Vagina (tissue), 2 donors: ENCODE results near the gene PCDHGB4.

Experiments used
- CTCF ChIP-seq, 3 experiments: fragments of 450-650 bp in 2 of 3; fragments of 200-600 bp in 1 of 3; sonication (generic) in 1 of 3; IDR thresholded peaks; one replicate each; pipeline ENCODE4 v1.5.1; 2017 to 2019; ENCODE audit warnings: antibody characterized with exemption in 3 of 3, mild to moderate bottlenecking in 2 of 3, moderate library complexity in 2 of 3
- POLR2AphosphoS5 ChIP-seq, 2 donors: sonication (generic); formaldehyde crosslinking; IDR thresholded peaks; one replicate each; pipeline ENCODE4 v1.9.0; 2017; ENCODE audit warnings: antibody characterized with exemption in 2 of 2, mild to moderate bottlenecking in 2 of 2, low read depth in 1 of 2; ENCODE audit not compliant: insufficient read depth in 1 of 2

- TF ChIP-seq POLR2AphosphoS5 (IDR thresholded peaks at IDR 0.05; ENCODE audit: insufficient read depth in 1 of 2, low read depth in 1 of 2): no peak
- TF ChIP-seq CTCF (IDR thresholded peaks at IDR 0.05): no peak
Observed at GRCh38 chr5:141392429-141393198, 5.1 kb downstream of the PCDHGB4 start, which contains the start of gene PCDHGA8.
